BLaER1 (cell line): Measurements from ENCODE around the gene TMEM269.
A peak's percentile ranks its signal among the peaks of the same experiment; 100 is the strongest.

Experiments used
- H3K27ac ChIP-seq: shearing (Covaris generic); formaldehyde crosslinking; 2 replicates; pipeline ENCODE4 v1.8.1; 2022
- H3K27me3 ChIP-seq: shearing (Covaris generic); formaldehyde crosslinking; 2 replicates; pipeline ENCODE4 v1.8.1; 2022
- H3K36me3 ChIP-seq: shearing (Covaris generic); formaldehyde crosslinking; 2 replicates; pipeline ENCODE4 v1.8.1; 2022
- H3K4me1 ChIP-seq: shearing (Covaris generic); formaldehyde crosslinking; 2 replicates; pipeline ENCODE4 v1.8.1; 2022
- H3K4me2 ChIP-seq: shearing (Covaris generic); formaldehyde crosslinking; 2 replicates; pipeline ENCODE4 v1.8.1; 2022
- H3K4me3 ChIP-seq: shearing (Covaris generic); formaldehyde crosslinking; 2 replicates; pipeline ENCODE4 v1.8.1; 2022
- H3K9ac ChIP-seq: shearing (Covaris generic); formaldehyde crosslinking; 2 replicates; pipeline ENCODE4 v1.8.1; 2022
- H3K9me3 ChIP-seq: shearing (Covaris generic); formaldehyde crosslinking; 2 replicates; pipeline ENCODE4 v1.8.1; 2022
- H4K20me1 ChIP-seq: shearing (Covaris generic); formaldehyde crosslinking; 2 replicates; pipeline ENCODE4 v1.8.1; 2022
- Cebpa-rat ChIP-seq: shearing (Covaris generic); IDR thresholded peaks from 2 replicates; pipeline ENCODE4 v1.8.1; 2022

Gene TMEM269

GRCh38 chr1:42757892-42758275 lies 26.9 kb upstream of the TMEM269 start:
- no peak overlapping the region for H3K9ac ChIP-seq
- peaks cover 20% of the 10 kb centered on the region for H3K4me1 ChIP-seq
- H3K27me3 ChIP-seq, result no peaks in the 10 kb centered on the region
- H4K20me1 ChIP-seq, result peaks cover 7% of the 10 kb centered on the region; the same call in 1 of the 2 replicates
- H3K4me2 ChIP-seq, result no peak overlapping the region
- H3K36me3 ChIP-seq, result peaks cover 99% of the 10 kb centered on the region
- H3K4me3 ChIP-seq, result no peak overlapping the region
- no peaks in the 10 kb centered on the region for H3K9me3 ChIP-seq
- H3K27ac ChIP-seq, result no peak overlapping the region
- no peak for TF ChIP-seq Cebpa-rat

- H3K4me2 ChIP-seq, result peak overlapping the region; percentile 28; the same call in 1 of the 2 replicates
- H3K27me3 ChIP-seq, result no peaks in the 10 kb centered on the region
- no peak for TF ChIP-seq Cebpa-rat
- H3K27ac ChIP-seq, result no peak overlapping the region; the same call in 1 of the 2 replicates
- H3K9ac ChIP-seq, result no peak overlapping the region
- peaks cover 27% of the 10 kb centered on the region for H3K4me1 ChIP-seq
- no peak overlapping the region for H3K4me3 ChIP-seq
- peaks cover 12% of the 10 kb centered on the region; the same call in 1 of the 2 replicates for H4K20me1 ChIP-seq
- no peaks in the 10 kb centered on the region for H3K9me3 ChIP-seq
- peaks cover 91% of the 10 kb centered on the region for H3K36me3 ChIP-seq
These were observed 26.1 kb upstream of the TMEM269 start for GRCh38 chr1:42758641-42759040.

GRCh38 chr1:42759114-42759513 lies 25.7 kb upstream of the TMEM269 start:
- Histone ChIP-seq H3K4me1 (peaks cover 30% of the 10 kb centered on the region), H3K4me2 (peak overlapping the region; percentile 28; the same call in 1 of the 2 replicates), H3K9ac (no peak overlapping the region), H3K4me3 (no peak overlapping the region), H3K36me3 (peaks cover 87% of the 10 kb centered on the region), H3K9me3 (no peaks in the 10 kb centered on the region), H3K27me3 (no peaks in the 10 kb centered on the region), H3K27ac (no peak overlapping the region; the same call in 1 of the 2 replicates), H4K20me1 (peaks cover 16% of the 10 kb centered on the region; the same call in 1 of the 2 replicates)
- TF ChIP-seq Cebpa-rat, result no peak

- peaks cover 62% of the 10 kb centered on the region for H3K36me3 ChIP-seq
- H3K4me1 ChIP-seq, result peaks cover 47% of the 10 kb centered on the region
- no peaks in the 10 kb centered on the region for H3K27me3 ChIP-seq
- no peak overlapping the region for H3K27ac ChIP-seq
- peaks cover 41% of the 10 kb centered on the region for H4K20me1 ChIP-seq
- no peak overlapping the region for H3K4me2 ChIP-seq
- TF ChIP-seq Cebpa-rat, result no peak
- H3K9ac ChIP-seq, result no peak overlapping the region
- H3K9me3 ChIP-seq, result no peaks in the 10 kb centered on the region
- H3K4me3 ChIP-seq, result no peak overlapping the region
These were observed 23.2 kb upstream of the TMEM269 start for GRCh38 chr1:42761567-42761966.

- Histone ChIP-seq H3K27me3 (no peaks in the 10 kb centered on the region), H3K4me1 (peaks cover 47% of the 10 kb centered on the region), H3K9ac (0 out of 2 replicates have a peak overlapping the region, but pooled peaks have one; percentile 23), H3K27ac (peak overlapping the region; percentile 52; the same call in 1 of the 2 replicates), H4K20me1 (peaks cover 41% of the 10 kb centered on the region), H3K9me3 (no peaks in the 10 kb centered on the region), H3K4me2 (peak overlapping the region; percentile 63), H3K36me3 (peaks cover 55% of the 10 kb centered on the region), H3K4me3 (no peak overlapping the region)
- TF ChIP-seq Cebpa-rat, result no peak
These were observed 22.5 kb upstream of the TMEM269 start for GRCh38 chr1:42762269-42762668.

- H3K4me3 ChIP-seq, result peak overlapping the region; percentile 98
- H3K27me3 ChIP-seq, result no peaks in the 10 kb centered on the region
- H3K9ac ChIP-seq, result peak overlapping the region; percentile 94
- H4K20me1 ChIP-seq, result peaks cover 41% of the 10 kb centered on the region
- H3K27ac ChIP-seq, result 0 out of 2 replicates have a peak overlapping the region, but pooled peaks have one; percentile 86
- peak overlapping the region; percentile 86 for H3K4me2 ChIP-seq
- peaks cover 53% of the 10 kb centered on the region for H3K4me1 ChIP-seq
- no peaks in the 10 kb centered on the region for H3K9me3 ChIP-seq
- TF ChIP-seq Cebpa-rat, result no peak
- peaks cover 40% of the 10 kb centered on the region for H3K36me3 ChIP-seq
These were observed 19.5 kb upstream of the TMEM269 start for GRCh38 chr1:42765269-42765668.

GRCh38 chr1:42765832-42766740 lies 18.7 kb upstream of the TMEM269 start:
- peaks cover 38% of the 10 kb centered on the region for H3K36me3 ChIP-seq
- peaks cover 53% of the 10 kb centered on the region for H3K4me1 ChIP-seq
- peak overlapping the region; percentile 94 for H3K9ac ChIP-seq
- peak overlapping the region; percentile 98 for H3K4me3 ChIP-seq
- peaks cover 41% of the 10 kb centered on the region for H4K20me1 ChIP-seq
- no peaks in the 10 kb centered on the region for H3K9me3 ChIP-seq
- peak overlapping the region; percentile 86 for H3K4me2 ChIP-seq
- peak overlapping the region; percentile 86 for H3K27ac ChIP-seq
- H3K27me3 ChIP-seq, result no peaks in the 10 kb centered on the region
- TF ChIP-seq Cebpa-rat, result no peak

GRCh38 chr1:42766741-42767509 lies 17.9 kb upstream of the TMEM269 start, which contains the start of the genes C1orf50 and P3H1:
TSS of gene C1orf50 (plus strand) at chr1:42767249. CDS start at chr1:42767312, 63 bp downstream.
TSS of gene P3H1 (minus strand) at chr1:42767028. CDS start at chr1:42766971, 57 bp downstream.
- Histone ChIP-seq H3K36me3 (peaks cover 34% of the 10 kb centered on the region), H3K27me3 (no peaks in the 10 kb centered on the region), H3K4me2 (peak within 1 kb of the TSS; percentile 95), H4K20me1 (peaks cover 41% of the 10 kb centered on the region), H3K9me3 (no peaks in the 10 kb centered on the region), H3K27ac (peak within 1 kb of the TSS; percentile 86), H3K4me3 (peak within 1 kb of the TSS; percentile 98), H3K4me1 (peaks cover 53% of the 10 kb centered on the region), H3K9ac (peak within 1 kb of the TSS; percentile 94)
- TF ChIP-seq Cebpa-rat, result no peak

- Histone ChIP-seq H3K9ac (peak overlapping the region; percentile 94), H3K27ac (peak overlapping the region; percentile 85), H3K36me3 (peaks cover 33% of the 10 kb centered on the region), H3K9me3 (no peaks in the 10 kb centered on the region), H3K27me3 (no peaks in the 10 kb centered on the region), H3K4me2 (peak overlapping the region; percentile 95), H3K4me1 (peaks cover 47% of the 10 kb centered on the region), H4K20me1 (peaks cover 40% of the 10 kb centered on the region), H3K4me3 (peak overlapping the region; percentile 98)
- TF ChIP-seq Cebpa-rat, result no peak
These were observed 17.2 kb upstream of the TMEM269 start for GRCh38 chr1:42767510-42768000.
